ENCODE data around the gene FAXC. TPM values are rescaled to one million over a fixed set of nuclear protein-coding genes. Genes with fewer than 3 reads are reported as not detected.

The FAXC gene
- total RNA-seq, 1 donor from 2014 or later = 23.0 TPM

DNA sequence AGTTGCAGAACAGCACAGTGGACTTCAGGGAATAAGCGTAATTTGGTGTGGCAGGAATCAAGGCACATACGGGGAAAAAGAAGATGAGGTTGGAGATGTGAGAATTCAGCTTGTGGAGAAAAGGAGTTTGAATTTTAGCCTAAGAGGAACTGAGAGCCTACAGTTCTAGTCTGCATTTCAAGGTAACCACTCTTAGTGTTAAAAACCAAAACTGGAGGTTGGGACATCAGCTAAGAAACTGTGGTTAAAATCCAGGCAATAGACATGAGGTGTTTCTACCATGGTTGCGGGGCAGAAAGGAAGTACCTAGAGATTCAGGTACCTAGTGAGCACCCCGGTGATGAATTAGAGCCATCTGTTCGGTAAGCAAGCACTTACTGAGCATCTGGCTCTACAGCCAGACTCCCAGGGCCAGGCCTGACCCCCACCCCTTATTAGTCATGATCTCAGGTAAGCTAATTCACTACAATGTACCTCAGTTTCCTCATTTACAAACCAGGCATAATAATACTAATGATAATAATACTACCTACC is 44.4 kb downstream of the FAXC start:
- H3K9ac ChIP-seq = no peak overlapping the region
- peaks cover 21% of the 10 kb centered on the region for H3K4me1 Mint-ChIP-seq
- H3K9me3 Mint-ChIP-seq = no peaks in the 10 kb centered on the region
- peaks cover 14% of the 10 kb centered on the region for H3K4me1 ChIP-seq
- H3K4me3 Mint-ChIP-seq = no peak overlapping the region
- H3K27me3 ChIP-seq = no peaks in the 10 kb centered on the region
- peaks cover 19% of the 10 kb centered on the region for H3K36me3 Mint-ChIP-seq
- no peaks in the 10 kb centered on the region for H3K36me3 ChIP-seq
- TF ChIP-seq, protein P1, sequence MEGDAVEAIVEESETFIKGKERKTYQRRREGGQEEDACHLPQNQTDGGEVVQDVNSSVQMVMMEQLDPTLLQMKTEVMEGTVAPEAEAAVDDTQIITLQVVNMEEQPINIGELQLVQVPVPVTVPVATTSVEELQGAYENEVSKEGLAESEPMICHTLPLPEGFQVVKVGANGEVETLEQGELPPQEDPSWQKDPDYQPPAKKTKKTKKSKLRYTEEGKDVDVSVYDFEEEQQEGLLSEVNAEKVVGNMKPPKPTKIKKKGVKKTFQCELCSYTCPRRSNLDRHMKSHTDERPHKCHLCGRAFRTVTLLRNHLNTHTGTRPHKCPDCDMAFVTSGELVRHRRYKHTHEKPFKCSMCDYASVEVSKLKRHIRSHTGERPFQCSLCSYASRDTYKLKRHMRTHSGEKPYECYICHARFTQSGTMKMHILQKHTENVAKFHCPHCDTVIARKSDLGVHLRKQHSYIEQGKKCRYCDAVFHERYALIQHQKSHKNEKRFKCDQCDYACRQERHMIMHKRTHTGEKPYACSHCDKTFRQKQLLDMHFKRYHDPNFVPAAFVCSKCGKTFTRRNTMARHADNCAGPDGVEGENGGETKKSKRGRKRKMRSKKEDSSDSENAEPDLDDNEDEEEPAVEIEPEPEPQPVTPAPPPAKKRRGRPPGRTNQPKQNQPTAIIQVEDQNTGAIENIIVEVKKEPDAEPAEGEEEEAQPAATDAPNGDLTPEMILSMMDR (IDR thresholded peaks at IDR 0.05) = no peak
- no peak for TF ChIP-seq EZH2 (IDR thresholded peaks at IDR 0.05)
- TF ChIP-seq EZH2phosphoT487 (IDR thresholded peaks at IDR 0.05) = no peak
- no peak for DNase-seq (ENCODE audit: low spot score)
- H3K27me3 Mint-ChIP-seq (ENCODE audit: insufficient read depth, low read depth) = no peaks in the 10 kb centered on the region
- H3K9me3 ChIP-seq (ENCODE audit: low read depth) = no peaks in the 10 kb centered on the region
- no peaks in the 10 kb centered on the region for H3K79me2 ChIP-seq (ENCODE audit: low read depth)
- peaks cover 8% of the 10 kb centered on the region for H4K20me1 ChIP-seq (ENCODE audit: low read depth)
- no peak overlapping the region for H3K4me2 ChIP-seq
- H3K4me3 ChIP-seq = no peak overlapping the region
- H3K27ac Mint-ChIP-seq = no peak overlapping the region
- H3K27ac ChIP-seq = no peak overlapping the region
- peaks cover 14% of the 10 kb centered on the region for H3F3A ChIP-seq (ENCODE audit: low read depth)
- no peak overlapping the region for H2AFZ ChIP-seq (replicated peaks)

- no peaks in the 10 kb centered on the region for H3K4me1 Mint-ChIP-seq
- no peaks in the 10 kb centered on the region for H3K9me3 Mint-ChIP-seq
- Histone ChIP-seq H3K27me3 (no peaks in the 10 kb centered on the region), H3K79me2 (ENCODE audit: low read depth) (no peaks in the 10 kb centered on the region), H3K4me1 (no peaks in the 10 kb centered on the region), H3K4me3 (no peak overlapping the region), H3K4me2 (no peak overlapping the region), H4K20me1 (ENCODE audit: low read depth) (no peaks in the 10 kb centered on the region), H2AFZ (replicated peaks) (no peak overlapping the region), H3K27ac (no peak overlapping the region), H3K9ac (no peak overlapping the region), H3K36me3 (no peaks in the 10 kb centered on the region), H3K9me3 (ENCODE audit: low read depth) (no peaks in the 10 kb centered on the region), H3F3A (ENCODE audit: low read depth) (no peaks in the 10 kb centered on the region)
- H3K27ac Mint-ChIP-seq = peak overlapping the region; percentile 8
- peaks cover 26% of the 10 kb centered on the region for H3K36me3 Mint-ChIP-seq
- TF ChIP-seq EZH2phosphoT487 (IDR thresholded peaks at IDR 0.05) (no peak), EZH2 (IDR thresholded peaks at IDR 0.05) (no peak)
- TF ChIP-seq, protein P1 (IDR thresholded peaks at IDR 0.05) = no peak
- no peak for DNase-seq (ENCODE audit: low spot score)
- no peak overlapping the region for H3K4me3 Mint-ChIP-seq
- H3K27me3 Mint-ChIP-seq (ENCODE audit: insufficient read depth, low read depth) = peaks cover 3% of the 10 kb centered on the region
Observed at GRCh38 chr6:99297415-99297814, 52.1 kb downstream of the FAXC start.

- no peak for DNase-seq (ENCODE audit: low spot score)
- no peak overlapping the region for H3K4me2 ChIP-seq
- H3K27me3 Mint-ChIP-seq (ENCODE audit: insufficient read depth, low read depth) = peaks cover 3% of the 10 kb centered on the region
- H3K9ac ChIP-seq = no peak overlapping the region
- H3K4me3 ChIP-seq = no peak overlapping the region
- H3K27me3 ChIP-seq = no peaks in the 10 kb centered on the region
- no peaks in the 10 kb centered on the region for H3K79me2 ChIP-seq (ENCODE audit: low read depth)
- H3F3A ChIP-seq (ENCODE audit: low read depth) = no peaks in the 10 kb centered on the region
- H2AFZ ChIP-seq (replicated peaks) = no peak overlapping the region
- no peaks in the 10 kb centered on the region for H3K9me3 Mint-ChIP-seq
- H3K4me3 Mint-ChIP-seq = no peak overlapping the region
- no peak for TF ChIP-seq EZH2 (IDR thresholded peaks at IDR 0.05)
- no peak for TF ChIP-seq EZH2phosphoT487 (IDR thresholded peaks at IDR 0.05)
- TF ChIP-seq, protein P1 (IDR thresholded peaks at IDR 0.05) = no peak
- H3K4me1 Mint-ChIP-seq = no peaks in the 10 kb centered on the region
- H3K9me3 ChIP-seq (ENCODE audit: low read depth) = no peaks in the 10 kb centered on the region
- H3K36me3 Mint-ChIP-seq = peaks cover 26% of the 10 kb centered on the region
- H3K4me1 ChIP-seq = no peaks in the 10 kb centered on the region
- peak overlapping the region; percentile 8 for H3K27ac Mint-ChIP-seq
- no peaks in the 10 kb centered on the region for H3K36me3 ChIP-seq
- H4K20me1 ChIP-seq (ENCODE audit: low read depth) = no peaks in the 10 kb centered on the region
- no peak overlapping the region for H3K27ac ChIP-seq
Observed at GRCh38 chr6:99297006-99297405, 52.5 kb downstream of the FAXC start.

Measured in neural progenitor cell (in vitro differentiated cells).